Left lobe of liver (tissue), 2 donors: ENCODE data around the gene PLEKHN1. TPM values are rescaled to one million over a fixed set of nuclear protein-coding genes. Genes with fewer than 3 reads are reported as not detected.

Experiments used
- ATAC-seq: fragments of 200-7000 bp; cut with Tn5 transposase; one replicate; pipeline ENCODE4 v1.9.1; 2020; ENCODE audit warnings: mild to moderate bottlenecking, moderate library complexity
- DNase-seq: peaks from one replicate; pipeline ENCODE4 v3.0.0-alpha.2; 2020; ENCODE audit warnings: low spot score
- total RNA-seq: library from RNA; stranded (reverse); gene quantifications from one replicate; pipeline ENCODE4 v1.2.1, GENCODE V29; 2021
- donor health status: DM: no; HTN: no; CAD: no; lungs with moderate emphysema.
- donor health status: DM: no; HTN: yes; CAD: no.

PLEKHN1 gene
- total RNA-seq, 1 donor from 2014 or later = 0.28 TPM

GRCh38 chr1:929712-930632 lies 36.3 kb upstream of the PLEKHN1 start:
- ATAC-seq (no peak), DNase-seq (no peak)

GRCh38 chr1:930633-931138 lies 35.6 kb upstream of the PLEKHN1 start:
- ATAC-seq (peak; percentile 55), DNase-seq (no peak)

GRCh38 chr1:931380-932172 lies 34.7 kb upstream of the PLEKHN1 start:
- DNase-seq = no peak
- no peak for ATAC-seq

GRCh38 chr1:932173-932510 lies 34.1 kb upstream of the PLEKHN1 start:
- no peak for ATAC-seq

GRCh38 chr1:932776-933602 lies 33.3 kb upstream of the PLEKHN1 start:
- ATAC-seq (no peak), DNase-seq (no peak)

More at GRCh38 chr1:932173-932510, 34.1 kb upstream of the PLEKHN1 start:
- no peak for DNase-seq

- ATAC-seq = no peak
- DNase-seq = no peak
These were observed 32.7 kb upstream of the PLEKHN1 start for GRCh38 chr1:933603-933940.

- no peak for ATAC-seq
- DNase-seq = no peak
These were observed 31.1 kb upstream of the PLEKHN1 start for GRCh38 chr1:934991-935750.

- ATAC-seq = no peak
- no peak for DNase-seq
These were observed 30.5 kb upstream of the PLEKHN1 start for GRCh38 chr1:935751-936231.

- ATAC-seq = no peak
- DNase-seq = no peak
These were observed 29.7 kb upstream of the PLEKHN1 start for GRCh38 chr1:936348-937264.

GRCh38 chr1:937521-937920 lies 28.8 kb upstream of the PLEKHN1 start:
- DNase-seq (no peak), ATAC-seq (no peak)

- peak; percentile 81 for ATAC-seq
- peak; percentile 67 for DNase-seq
These were observed 28.1 kb upstream of the PLEKHN1 start for GRCh38 chr1:938088-938683.

- ATAC-seq = no peak
- no peak for DNase-seq
These were observed 27.4 kb upstream of the PLEKHN1 start for GRCh38 chr1:938711-939489.

- DNase-seq = no peak
- ATAC-seq = no peak
These were observed 26.7 kb upstream of the PLEKHN1 start for GRCh38 chr1:939511-940106.

- DNase-seq (no peak), ATAC-seq (peak; percentile 29)
These were observed 25.9 kb upstream of the PLEKHN1 start for GRCh38 chr1:940107-941014.

GRCh38 chr1:941015-941587 lies 25.2 kb upstream of the PLEKHN1 start:
- ATAC-seq = no peak

More at GRCh38 chr1:941015-941587, 25.2 kb upstream of the PLEKHN1 start:
- DNase-seq = no peak
